Amygdala (tissue), 56 donors: ENCODE measurements around the gene SLC6A5.
A peak's percentile ranks its signal among the peaks of the same experiment; 100 is the strongest.

Experiments
- DNase-seq, 56 donors: peaks; one replicate each; lab custom pipeline; 2025; lab: John Stamatoyannopoulos, UW

Gene SLC6A5

DNA sequence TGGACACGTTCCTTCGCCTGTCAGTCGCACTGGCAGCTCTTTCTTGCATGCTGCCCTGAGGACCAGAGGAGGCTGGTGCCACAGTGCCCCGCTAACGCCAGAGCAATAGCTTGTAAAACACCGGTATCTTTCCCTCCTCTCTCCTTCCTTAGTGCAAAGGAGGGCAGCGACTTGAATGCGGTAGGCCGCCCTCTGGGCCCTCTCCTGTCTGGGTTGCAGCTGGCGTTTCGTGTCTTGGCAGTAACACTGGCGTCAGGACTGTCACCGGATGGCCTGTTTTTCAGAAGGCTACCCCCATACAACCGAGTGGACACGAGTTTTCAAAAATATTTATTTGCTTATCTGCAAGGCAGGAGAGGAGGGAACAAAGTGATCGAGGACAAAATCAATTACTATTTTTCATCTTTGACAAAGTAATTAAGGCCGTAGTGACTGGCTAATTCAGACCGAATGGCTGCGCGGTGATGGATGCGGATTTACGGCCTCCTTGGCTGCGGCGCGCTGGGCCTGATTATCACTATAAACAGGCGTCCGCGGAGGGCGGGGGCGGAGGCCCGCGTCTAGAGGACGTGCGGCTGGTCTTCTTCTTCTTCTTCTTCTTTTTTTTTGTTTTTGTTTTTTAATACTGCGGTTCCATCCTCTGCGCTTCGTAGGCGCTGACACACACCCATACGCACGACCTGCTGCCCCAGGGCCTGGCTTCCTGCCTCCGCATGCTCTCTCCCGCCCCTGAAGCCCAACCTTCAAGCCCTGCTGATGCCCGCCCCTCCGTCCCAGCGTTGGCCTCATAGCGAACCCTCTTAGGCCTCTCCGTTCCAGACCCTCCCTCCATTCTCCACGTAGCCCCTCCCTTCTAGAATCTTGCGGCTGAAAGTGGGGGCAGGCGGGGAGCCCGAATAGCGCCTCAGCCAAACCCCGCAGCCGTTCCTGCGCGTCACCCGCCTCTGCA is 2.9 kb upstream of the SLC6A5 start:
- no peak for DNase-seq

DNA sequence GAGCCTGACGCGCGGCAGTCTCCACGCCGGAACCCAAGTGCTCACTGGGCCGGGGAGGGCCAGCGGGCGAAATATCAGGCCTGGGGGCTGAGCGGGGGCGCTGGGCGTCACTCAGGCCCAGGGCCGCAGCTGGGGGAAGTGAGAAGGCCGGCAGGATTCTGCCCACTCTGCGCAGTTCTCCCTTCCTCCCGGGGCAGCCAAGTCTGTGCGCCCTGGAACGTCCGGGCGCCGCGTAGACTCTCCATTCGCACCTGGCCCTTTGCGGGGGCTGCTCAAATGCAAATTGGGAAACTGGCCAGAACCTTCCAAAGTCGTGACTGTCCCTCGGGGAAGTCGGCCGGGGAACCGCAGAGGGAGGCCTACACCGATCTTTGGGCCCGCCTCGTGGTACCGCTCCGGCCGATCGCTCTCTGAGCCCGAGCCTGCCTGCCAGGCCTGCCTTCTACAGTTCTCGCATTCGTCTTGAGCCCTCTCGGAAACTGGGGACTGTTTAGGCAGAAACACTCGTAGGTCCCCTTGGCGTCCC is 2.2 kb upstream of the SLC6A5 start:
- no peak for DNase-seq

GRCh38 chr11:20597680-20598484 is 1.5 kb upstream of the SLC6A5 start:
- no peak for DNase-seq

DNA sequence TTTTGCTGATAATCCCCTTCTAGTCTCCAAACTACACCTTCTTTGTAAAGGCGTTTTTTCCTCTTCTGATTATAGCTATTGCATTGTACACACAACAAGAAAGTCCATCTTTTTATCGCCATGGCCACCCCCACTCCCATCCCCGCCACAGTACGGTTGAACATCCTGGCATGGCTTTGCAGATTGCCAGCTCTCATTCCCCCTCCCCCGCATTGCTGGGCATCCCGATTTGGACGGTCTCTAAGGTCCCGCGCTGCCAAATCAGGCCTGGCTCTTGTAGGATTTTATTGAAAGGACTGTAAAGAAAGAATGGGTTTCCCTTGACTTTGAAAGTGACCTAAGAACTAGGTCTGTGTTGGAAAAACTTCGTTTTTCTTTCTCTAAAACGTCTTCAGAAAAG is 916 bp upstream of the SLC6A5 start:
- no peak for DNase-seq

DNA sequence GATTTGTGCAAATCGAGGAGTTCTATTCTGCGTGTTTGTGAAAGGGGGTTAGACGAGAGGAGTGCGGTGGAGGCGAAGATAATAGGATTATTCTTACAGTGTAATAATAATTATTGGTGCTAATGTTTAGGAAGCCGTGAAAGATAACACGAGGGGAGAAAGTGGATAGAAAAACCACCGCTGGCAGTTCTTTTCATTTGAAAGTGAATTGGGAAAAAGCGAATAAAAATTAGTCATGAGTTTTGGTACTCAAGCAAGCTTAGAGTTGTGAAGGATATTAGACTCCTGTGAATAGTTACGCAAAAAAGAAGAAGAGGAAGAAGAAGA is 575 bp downstream of the SLC6A5 start:
- no peak for DNase-seq

DNA sequence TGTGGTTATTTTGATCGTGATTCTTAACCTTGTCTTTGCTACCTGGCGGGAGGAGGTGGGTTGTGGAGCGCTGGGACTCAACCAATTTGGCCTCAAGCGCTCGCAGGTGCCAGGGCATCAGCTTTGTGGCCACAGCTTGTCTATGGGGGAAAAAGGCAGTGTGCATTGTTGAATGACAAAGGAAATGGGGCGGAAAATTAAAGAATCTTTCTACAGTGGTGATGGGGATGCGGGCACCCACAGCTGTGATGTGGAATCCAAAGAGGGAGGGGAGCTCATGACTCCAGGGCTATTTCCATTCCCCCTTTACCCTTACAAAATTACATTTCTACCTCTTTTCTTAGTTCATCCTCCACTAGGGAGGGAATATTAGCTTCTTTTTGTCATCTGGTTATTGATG is 1.1 kb downstream of the SLC6A5 start:
- DNase-seq: no peak

DNA sequence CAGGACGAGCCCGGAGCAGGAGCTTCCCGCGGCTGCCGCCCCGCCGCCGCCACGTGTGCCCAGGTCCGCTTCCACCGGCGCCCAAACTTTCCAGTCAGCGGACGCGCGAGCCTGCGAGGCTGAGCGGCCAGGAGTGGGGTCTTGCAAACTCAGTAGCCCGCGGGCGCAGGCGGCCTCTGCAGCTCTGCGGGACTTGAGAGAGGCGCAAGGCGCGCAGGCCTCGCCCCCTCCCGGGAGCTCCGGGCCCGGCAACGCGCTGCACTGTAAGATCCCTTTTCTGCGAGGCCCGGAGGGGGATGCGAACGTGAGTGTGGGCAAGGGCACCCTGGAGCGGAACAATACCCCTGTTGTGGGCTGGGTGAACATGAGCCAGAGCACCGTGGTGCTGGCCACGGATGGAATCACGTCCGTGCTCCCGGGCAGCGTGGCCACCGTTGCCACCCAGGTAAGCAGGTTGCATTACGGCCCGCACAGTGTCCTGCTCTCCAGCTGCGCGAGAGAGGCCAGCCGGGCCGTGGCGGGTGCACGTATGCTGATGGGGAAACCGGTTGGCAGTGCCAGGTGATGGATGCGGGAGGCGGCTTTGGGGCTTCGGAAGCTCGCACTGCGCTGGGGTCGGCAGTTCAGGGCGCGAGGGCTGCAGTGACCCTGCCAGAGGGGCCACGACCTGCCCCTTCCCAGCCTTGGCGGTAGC is 2.0 kb downstream of the SLC6A5 start:
- DNase-seq: no peak

GRCh38 chr11:20604295-20604803 is 4.9 kb downstream of the SLC6A5 start:
- no peak for DNase-seq

DNA sequence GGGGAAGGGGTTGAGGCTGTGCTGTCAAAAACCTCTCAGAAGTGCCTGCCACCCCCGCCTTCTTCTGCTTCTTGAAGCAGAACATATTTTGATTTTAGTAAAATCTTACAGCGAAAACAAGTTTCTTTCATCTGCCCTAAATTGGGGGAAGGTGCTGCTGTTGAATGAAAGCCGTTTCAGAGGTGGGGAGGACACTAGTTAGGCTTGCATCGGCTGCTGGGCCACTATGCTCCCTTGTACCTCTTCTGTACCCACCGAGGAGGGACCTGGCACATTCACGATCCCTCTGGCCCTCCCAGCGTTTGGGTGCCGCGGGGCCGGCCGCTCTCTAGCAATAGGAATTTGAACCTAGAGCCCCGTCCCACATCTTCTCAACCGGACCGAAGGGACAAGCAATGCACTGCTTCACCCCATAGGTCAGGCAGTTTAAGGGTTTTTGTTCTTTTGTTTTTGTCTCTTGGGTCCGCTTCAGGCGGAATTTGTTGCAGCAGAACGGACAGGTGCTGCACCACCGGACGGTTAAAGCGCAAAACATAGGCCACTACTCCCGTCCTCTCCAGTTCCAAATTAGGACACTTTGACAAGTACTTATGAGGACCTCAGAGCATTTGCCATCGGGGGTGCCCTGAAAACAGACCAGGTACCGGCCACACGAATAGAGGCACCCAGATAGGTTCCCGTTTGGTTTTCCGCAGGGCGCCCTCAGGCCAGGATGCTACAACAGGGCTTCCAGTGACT is 5.6 kb downstream of the SLC6A5 start:
- no peak for DNase-seq

GRCh38 chr11:20605602-20606091 is 6.2 kb downstream of the SLC6A5 start:
- no peak for DNase-seq

GRCh38 chr11:20608934-20609333 is 9.5 kb downstream of the SLC6A5 start:
- DNase-seq: no peak

GRCh38 chr11:20609727-20610707 is 10.6 kb downstream of the SLC6A5 start:
- DNase-seq: peak in 51 of 56 donors; percentile 8 to 85 (median 57)

- no peak for DNase-seq
Observed at GRCh38 chr11:20610825-20611224, 11.4 kb downstream of the SLC6A5 start.

- no peak for DNase-seq
Observed at GRCh38 chr11:20611445-20611844, 12.0 kb downstream of the SLC6A5 start.

GRCh38 chr11:20611892-20612291 is 12.5 kb downstream of the SLC6A5 start:
- no peak for DNase-seq

- no peak for DNase-seq
Observed at GRCh38 chr11:20612416-20612815, 13.0 kb downstream of the SLC6A5 start.

- no peak for DNase-seq
Observed at GRCh38 chr11:20616920-20617319, 17.5 kb downstream of the SLC6A5 start.

DNA sequence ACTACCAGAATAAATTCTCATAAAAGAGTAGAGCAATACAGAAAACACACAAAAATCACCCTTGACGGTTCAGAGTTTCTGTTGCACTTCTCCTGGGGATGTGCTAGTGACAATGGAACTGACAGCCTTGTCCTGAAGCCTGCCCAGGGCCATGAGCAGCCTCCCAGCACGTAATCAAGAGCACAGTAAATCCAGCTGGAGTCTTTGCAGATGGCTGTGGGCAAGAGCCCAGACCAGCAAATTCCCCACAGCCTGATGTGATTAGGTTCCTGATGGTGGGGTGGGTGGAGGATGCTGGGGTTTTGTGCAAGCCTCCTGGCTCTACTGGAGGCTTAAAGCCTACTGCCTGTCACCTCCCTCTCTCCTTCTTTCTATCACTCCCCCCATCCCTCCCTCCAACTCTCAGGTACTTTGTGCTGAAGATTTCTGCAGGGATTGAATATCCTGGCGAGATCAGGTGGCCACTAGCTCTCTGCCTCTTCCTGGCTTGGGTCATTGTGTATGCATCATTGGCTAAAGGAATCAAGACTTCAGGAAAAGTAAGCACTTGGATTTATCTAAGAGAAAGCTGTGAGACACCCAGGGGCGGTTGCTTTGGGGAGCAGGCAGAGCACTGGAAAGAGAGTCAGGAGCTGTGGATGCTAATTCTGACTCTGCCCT is 18.1 kb downstream of the SLC6A5 start:
- no peak for DNase-seq
